Activated effector memory CD4-positive, alpha-beta T cell treated with anti-CD3 and anti-CD28 coated beads, Interleukin-2, amount 50 U/mL, for 16 hours (primary cell): Measurements from ENCODE around the gene ZNF76.

Experiments used
- DNase-seq: peaks from one replicate; pipeline ENCODE4 v3.0.0-alpha.2; 2020

The ZNF76 gene

DNA sequence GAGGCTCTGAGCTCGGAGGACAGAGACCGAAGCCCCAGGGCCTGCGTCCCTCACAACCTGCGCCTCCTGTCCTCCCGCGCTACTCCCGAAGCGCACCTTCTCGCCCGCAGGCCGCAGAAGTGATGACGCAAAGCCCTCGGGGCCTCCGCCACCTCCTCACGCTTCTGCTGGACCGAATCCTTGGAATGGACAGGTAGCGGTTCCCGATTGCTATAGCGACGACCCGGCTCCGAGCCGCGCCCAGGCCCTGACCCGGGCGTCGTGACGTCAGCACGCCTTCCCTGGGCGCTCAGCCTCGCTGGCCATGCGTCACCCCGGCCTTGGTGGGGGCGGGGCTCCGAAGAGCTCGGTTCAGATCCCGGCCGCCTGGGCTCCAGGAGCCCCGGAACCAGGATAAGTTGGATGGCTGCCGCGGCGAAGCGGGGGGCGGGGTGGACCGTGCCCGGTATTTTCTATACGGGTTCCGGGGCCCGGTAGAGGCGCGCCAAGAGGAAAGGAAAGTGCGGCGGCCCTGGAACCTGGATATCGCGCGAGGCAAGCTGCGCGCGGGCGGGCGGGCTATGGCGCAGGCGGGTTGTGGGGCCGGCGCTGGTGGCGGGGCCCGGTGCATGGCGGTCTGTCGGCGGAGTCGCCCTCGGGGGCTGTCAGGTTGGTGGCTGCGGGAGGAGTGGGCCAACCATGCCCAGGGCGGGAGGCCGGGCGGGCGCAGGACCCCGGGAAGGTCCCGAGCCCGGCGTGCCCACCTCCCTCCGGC lies at the start of gene ZNF76:
Gene ZNF76, plus strand, starts transcription at position 542 of the 754 bp plus-strand sequence. CDS start 21,417 bp downstream, outside the sequence.
- peak; percentile 96 for DNase-seq

DNA sequence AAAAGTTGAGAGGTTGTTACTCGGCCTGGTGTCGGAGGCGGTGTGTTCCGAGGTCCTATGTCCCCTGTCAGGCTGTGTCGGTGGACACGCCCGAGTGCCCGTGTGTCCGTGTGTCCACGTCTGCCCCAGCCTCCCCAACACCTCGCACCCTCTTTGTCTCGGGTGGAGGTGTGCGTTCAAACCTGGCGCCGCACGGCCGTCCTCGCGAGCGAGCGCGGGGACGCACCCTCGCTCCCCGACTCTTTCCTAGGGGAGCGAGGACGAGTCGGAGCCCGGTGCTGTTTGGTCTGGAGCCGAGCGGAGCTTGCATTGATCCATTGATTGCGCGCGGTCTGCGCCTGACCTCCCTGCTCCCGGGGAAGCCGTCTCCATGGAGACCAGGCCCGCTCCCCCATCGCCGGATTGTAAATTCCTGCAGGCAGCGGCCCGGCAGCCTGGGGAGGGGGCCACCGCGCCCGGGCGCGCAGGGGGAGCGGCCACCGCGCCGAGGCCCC lies 46.2 kb upstream of the ZNF76 start:
- no peak for DNase-seq

DNA sequence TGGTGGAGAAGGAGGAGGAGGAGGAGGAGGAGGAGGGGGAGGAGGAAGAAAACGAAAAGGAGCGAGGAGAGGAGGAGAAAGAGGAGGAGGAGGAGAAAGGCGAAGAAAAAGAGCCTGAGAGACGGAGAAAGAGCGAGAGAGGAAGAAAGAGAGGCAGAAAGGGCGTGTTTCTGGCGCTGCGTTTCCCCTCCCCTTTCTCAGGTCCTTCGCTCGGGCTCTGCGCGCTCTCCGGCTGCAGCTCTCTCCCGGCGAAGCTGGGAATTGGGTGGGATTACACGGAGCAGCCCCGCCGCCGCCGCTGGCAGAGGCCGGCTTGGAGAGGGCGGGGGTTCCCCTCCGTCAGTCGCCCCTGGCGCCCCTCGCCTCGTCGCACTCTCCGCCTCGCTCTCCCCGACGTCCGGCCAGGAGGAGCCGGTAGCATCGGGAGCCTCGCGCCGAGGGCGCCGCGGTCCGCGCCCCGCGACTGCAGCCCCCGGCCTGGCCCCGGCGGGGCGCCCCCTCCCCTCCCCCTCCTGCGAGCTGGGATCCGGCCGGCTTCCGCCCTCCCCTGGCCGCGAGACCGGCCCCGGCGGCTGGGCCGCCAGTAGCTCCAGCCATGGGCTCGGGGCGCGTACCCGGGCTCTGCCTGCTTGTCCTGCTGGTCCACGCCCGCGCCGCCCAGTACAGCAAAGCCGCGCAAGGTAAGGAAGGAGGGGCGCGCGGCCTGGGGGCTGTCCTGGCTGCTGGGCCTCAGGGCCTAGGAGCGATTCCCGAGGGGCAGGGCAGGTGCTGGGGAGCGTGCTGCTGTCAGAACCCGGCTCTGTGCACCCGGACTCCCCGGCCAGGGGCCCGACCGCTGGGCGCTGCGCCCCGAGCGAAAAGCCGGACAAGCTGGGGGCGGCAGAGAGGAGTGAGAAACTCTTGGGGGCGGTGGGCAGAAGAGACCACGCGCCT lies 45.4 kb upstream of the ZNF76 start, which contains the start of gene SCUBE3:
Gene SCUBE3, plus strand, starts transcription at position 133 of the 933 bp plus-strand sequence. Its CDS starts 463 bp downstream, at position 596.
- DNase-seq: no peak

DNA sequence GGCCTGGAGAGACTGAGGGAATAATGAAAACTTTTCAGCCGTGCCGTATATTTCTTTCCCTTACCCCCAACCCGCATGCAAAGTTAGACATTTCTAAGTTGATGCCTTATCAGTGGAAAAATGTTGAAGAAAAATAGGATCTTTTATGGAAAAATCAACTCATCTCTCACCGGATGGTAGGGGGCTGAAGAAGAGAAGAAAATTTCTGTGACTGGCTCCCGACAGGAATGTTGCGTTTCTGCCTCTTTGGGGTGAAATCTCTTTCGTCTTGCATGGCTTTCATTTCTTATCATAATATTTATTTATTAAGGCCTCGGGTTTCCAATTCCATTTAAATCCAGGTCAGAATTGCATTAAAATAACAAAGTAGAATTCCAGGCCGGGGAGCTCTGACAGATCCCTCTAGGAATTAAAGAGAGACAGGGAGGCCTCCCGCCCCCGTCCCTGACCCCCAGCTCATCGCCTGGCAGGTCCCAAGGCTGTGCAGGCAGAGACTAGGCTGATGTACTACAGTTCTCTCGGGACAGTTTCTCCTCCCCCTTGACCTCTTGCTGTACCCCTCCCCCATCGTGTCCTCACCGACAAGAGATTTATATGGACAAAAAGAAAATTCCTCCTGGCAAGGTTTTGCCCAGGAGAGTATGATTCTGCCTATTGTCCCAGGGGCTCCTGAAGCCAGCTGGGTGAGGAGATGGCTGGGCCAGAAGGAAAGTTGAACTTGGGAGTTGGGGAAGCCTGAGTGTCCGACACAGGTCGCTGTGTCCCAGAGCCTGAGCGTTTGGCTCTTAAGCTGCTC lies 44.5 kb upstream of the ZNF76 start:
- no peak for DNase-seq

DNA sequence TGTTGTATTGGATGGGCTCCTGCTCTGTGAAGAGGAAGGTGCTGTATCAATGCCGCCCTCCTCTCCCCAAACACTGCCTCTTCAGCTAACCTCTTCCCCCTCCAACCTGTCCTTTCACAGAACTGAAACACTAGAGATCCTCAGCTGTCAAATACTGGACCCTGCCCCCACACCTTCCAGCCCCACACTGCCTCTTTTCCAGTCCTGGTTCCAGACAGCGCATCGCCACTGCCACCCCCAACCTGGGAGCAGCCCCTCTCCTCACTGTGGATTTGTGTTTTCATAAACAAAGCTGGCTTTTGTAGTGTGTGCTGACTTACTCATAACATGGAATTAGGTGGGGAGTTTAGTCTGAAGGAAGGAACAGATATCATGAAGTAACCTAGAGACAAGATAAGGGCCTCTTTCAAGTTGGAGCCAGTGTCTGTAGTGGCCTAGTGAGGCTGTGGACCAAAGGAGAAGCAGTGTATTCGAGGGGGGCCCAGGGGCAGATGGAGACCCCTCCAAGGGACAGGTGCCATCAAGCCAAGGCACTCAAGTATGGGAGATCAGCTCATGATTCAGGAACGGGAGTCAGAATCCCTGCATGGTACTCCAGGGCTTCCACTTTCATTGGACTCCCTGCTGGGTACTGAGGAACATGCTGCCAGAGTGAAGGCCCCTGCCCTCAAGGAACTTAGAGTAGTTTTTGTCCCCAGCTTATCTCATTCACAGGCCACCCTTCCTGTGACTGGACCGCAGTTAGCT lies 43.7 kb upstream of the ZNF76 start:
- DNase-seq: no peak

DNA sequence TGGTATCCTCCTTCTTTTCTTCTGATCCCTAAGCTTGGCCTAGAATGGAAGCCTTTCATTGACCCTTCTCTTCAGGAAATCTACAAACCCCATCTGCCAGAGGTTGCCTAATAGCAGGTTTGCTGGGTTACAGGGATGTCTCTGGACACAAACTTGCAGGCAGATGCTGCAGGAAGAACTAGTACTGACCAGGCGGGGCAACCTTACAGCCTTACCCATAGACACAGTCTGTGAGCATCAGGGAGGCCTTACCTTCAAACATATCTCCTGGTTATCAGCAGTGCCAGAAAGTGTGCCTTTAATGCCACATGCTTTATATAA lies 43.2 kb upstream of the ZNF76 start:
- no peak for DNase-seq

DNA sequence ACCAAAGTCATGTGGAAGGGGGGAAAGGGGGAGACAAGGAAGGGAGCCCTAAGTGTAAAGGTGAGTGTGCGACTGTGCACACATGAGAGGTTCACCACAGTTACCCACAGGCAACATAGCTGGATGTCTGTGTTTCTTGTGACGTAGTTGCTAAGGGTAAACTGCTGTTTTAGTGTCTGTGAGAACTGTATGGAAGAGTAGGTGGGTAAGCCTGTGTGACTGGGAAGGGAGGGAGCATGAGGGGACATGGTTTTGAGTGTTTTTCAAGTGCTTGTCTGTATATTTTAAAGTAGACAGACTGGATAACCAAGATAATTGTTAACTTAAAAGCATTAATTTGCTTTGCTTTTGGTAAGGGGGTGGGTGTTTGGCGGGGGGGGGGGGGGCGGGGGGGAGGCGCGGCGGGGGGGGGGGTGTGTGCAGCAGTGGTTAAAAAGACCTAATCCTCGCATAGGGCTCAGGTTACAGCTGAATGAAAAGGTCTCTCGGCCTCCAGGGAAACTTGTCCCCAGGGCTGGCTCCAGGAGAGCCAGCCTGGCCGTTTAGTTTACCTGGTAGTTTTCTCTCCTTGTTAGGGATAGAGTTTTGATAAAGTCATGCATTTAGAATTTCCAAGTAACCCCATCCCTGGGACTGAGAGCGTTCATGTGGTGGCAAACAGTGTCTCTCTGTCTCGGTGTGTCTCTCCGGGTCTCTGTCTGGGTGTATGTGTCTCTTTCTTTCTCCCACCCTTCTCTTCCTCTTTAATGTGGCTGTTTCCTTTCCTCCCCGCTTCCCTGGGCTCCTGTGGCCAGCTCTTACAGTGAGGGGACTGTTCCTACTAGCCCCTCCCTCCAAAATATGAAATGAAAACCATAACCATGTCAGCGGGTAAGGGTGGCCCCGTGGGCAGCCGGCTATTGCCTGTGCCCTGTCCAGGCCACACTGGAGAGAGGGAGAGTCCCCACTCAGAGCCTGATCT lies 42.4 kb upstream of the ZNF76 start:
- DNase-seq: no peak

DNA sequence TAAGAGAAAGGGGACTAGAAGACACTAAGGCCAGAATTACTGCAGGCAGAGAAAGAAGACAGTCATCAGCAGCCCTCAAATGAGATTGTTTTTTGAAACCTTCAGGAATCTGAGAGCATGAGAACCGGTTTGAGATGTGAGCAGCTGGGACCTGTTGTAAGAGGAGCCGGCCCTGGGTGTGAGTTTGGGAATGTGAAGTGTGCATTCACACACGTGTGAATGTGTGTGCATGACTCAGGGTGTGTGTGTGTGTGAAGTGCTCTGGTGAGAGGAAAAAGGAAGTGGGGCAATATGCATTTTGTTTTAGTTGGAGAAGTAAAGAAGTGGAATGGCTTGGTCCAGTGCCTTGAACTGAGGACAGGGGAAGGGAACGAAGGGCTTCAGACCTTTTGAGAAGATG lies 41.5 kb upstream of the ZNF76 start:
- no peak for DNase-seq

DNA sequence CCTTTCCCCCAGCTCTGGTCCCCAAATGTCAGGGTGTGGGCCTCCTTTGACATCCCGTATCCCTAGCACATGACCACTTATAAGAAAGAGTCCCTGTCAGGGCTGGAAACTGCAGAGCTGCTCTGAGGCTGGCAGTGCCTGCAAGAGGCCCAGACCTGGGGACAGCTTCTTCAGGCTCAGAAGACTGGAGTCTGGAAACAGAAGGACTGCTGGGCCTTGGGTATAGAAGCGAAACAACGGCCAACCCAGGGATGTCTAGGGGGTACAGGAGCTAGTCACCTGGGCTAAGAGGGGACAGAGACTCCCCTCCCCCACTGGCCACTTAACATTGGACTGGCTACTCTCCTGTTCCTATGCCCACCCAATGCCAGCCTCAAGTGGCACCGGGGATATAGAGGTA lies 41.1 kb upstream of the ZNF76 start:
- no peak for DNase-seq

DNA sequence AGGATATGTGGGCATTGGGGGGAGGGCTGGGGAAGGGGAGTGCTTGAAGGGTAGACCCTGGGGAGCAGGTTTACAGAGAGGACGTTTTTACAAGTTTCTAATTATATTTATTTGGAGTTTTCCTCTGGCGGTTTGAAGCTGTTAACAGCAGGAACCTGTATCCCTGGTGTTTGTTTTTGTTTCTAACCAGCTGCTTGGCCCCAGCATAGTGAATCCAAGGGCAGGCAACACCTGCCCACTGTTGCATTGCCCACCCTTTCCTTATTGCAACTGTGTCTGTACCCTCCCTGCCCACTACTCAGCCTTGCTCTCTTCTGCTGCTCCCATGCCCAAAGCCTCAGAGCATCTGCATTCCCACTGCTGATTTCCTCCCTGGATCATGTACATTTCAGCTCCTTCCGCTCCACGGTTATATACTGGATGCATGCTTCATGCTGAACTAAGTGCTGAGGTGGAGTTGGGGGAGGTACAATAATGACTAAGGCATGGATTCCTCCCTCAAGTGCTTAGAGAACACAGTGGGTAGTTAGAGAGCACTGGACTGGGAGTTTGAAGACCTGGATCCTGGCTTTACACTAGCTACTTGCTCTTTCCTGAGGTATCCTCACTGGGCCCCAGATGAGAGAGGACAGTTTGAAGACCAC lies 39.7 kb upstream of the ZNF76 start:
- DNase-seq: no peak

DNA sequence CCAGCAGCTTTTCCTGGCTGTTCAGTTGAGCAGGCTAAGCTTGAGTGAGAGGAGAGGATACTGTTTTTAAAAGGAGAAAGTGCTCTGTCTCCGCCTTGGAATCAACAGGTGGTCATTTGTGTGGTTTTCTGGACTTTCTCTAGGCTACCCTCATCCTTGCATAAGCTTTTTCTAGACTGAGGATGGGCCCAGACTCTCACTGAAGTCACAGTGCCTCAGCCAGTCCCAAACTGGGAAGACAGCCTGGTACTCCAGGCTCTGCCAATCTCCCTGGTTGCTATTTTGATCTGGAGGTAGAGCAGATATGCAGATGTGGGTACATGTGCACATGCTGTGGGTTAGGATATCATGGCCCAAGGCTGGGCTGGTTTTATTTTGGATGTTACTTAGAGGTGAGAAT lies 38.8 kb upstream of the ZNF76 start:
- no peak for DNase-seq

DNA sequence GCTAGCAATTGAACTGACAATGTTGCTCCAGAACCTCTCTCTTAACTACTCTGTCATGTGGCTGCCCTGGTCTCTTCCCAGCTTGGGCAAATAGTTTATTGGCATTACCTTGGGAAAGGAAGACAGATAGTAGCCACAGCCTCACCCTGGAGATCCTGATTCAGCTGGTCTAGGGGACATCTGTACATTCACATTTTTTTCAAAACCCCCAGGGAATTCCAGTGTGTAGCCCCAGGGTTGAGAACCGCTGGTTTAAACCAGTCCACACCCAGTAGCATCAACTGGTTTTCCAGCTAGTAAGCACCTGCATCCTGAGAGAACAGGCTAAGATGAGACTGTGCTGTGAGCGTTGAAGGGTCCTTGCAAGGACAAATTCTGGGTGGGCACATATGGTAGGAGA lies 36.1 kb upstream of the ZNF76 start:
- no peak for DNase-seq

DNA sequence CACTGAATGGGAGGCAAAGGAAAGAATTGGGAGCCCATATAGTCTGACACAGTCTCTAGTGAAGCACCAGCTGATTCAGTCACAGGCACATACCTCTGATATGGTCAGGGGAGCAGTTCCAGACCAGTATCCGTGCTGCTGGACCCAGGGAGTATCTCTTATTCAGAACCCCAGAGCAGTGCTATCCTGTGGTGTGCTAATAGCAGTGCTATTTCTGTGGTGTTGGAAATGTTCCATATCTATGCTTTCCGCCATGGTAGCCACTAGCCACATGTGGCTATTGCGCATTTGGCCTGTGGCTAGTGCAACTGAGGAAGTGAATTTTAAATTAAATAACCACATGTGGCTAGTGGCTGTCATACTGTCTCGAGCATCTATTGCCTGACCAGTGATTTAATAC lies 34.8 kb upstream of the ZNF76 start:
- no peak for DNase-seq

DNA sequence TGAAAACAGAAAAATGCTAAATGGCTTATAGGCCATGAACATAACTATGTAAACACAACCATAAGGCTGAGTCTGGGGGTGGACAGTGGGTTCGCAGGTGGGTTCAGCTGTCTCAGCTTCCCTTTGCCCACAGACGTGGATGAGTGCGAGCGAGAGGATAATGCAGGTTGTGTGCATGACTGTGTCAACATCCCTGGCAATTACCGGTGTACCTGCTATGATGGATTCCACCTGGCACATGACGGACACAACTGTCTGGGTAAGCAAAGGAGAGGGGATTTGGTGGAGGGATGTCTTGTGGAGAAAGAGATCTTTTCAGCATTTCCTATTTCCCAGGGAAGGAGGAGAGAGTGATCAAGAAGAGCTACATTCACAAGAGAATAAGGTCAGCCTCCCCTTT lies 31.1 kb upstream of the ZNF76 start:
- no peak for DNase-seq

DNA sequence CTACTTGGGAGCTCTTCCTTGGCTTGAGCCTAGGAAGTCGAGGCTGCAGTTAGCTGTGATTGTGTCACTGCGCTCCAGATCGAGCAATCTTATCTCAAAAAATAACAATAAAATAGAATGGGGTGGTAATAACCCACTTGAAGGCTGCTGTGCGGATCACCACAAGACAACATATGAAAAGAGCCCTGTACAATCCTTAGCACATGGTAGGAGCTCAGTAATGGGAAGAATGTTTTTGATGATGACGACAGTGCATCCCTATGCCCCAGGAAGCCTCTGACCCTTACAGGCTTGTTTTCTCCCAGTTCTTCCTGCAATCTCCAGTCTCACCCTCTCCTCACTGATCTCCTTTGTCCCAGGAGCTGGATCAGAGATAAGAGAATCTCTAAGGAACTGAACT lies 30.2 kb upstream of the ZNF76 start:
- DNase-seq: no peak

DNA sequence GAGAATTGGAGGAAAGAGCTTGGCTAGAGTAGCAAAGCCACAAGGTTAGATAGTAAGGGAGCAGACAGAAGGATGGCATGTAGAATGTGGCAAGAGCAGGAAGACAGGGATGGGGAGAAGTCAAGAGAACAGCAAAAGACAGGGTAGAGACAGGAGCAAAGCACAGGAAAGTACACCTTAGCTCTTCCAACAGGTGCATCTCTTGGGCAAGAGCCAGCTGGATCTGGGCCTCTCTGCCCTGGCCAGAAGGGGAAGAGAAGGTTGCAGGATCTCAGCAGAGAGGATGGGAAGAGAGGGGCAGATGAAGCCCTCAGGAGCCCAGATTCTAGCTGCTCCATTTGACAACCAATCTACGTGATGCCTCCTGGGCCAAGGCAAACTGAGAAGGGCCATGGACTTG lies 29.0 kb upstream of the ZNF76 start:
- DNase-seq: no peak

DNA sequence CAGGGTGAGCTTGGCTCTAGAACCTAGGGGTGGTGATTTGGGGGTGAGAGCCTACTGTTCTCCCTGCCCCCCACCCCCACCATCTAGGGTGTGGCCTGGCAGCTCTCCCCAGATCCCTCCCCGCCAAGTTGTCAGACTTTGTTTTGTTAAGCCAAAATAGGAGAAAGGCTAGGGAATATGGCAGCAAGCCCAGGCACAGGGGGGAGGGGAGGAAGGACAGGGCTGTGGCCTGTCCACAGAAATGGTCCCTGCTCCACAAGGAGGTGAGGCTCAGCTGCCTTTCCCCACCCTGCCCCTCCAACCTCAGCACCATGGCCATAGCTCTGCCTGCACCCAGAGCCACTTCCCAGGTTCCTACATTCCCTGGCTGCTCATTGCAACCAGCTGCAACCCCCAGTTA lies 28.6 kb upstream of the ZNF76 start:
- DNase-seq: no peak

DNA sequence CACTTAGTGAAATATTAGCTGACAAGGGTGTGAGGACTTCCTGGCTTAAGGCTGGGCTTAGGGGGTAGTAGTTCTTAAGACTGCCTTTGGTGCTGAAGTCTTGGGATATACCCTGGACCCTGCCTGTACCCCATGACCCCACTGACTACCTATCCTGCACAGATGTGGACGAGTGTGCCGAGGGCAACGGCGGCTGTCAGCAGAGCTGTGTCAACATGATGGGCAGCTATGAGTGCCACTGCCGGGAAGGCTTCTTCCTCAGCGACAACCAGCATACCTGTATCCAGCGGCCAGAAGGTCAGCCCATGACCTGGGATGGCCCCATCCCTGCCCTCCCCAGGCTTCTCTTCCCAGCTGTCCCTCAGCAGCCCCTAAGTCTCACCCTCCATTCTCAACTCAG lies 28.0 kb upstream of the ZNF76 start:
- no peak for DNase-seq

DNA sequence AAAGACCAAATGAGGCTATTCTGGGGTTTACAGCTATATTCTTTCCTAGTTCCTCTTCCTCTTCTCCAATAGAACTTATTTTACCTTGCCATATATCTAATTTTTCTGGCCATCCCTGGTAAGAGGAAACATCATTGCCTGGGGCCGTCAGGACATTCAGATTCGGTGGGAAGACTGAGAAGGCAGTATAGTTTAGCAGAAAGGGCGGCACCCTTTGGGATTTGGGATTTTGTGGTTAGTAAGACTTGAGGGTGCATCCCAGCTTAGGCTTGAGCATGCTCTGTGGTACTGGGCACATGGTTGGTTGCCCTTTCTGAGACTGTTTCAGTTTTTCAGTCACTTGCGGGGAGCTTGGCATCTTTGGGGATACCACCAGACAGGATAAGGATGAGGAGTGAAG lies 24.6 kb upstream of the ZNF76 start:
- DNase-seq: no peak

DNA sequence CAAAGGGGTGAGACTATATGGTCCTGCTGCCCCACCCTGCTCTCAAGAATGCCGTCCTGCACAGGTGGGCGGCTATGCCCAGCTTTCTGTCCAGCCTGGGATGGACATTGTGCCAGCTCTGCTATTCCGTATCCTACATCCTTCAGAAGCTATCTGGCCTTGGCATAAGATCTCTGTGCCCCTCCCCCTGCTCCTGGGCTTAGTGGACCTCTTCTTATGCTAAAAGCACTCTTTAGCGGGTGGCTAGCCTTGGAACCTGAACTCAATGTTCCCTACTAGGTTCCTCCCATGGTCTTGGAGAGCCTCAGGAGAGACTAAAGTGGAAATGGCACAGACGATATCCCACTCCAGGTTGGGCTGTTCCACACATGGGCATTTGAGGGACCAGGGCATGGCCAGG lies 23.3 kb upstream of the ZNF76 start:
- peak; percentile 24 for DNase-seq

DNA sequence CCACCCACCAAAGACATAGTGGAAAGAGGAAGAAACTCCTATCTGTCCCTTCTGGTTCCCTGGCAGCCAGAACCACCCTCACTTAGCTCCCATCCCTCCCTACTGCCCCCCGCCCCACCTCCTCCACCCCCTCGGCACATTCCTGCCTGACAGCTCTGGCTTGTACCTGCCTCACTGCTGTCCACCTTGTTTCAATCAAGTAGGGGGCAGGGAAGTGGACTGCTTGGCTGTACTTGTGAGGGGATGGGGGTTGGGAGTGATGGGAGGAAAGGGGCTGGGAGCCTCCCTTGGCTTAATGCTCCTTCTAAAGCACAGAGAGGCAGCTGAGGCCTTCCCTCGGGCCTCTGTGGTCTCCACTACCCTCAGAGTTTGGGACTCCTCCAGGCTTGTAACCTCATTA lies 22.1 kb upstream of the ZNF76 start:
- DNase-seq: no peak
